GM12801 (cell line): ENCODE data around the gene CCDC8.

Source experiments
- CTCF ChIP-seq: IDR thresholded peaks from one replicate; pipeline ENCODE4 v1.5.1; 2011; ENCODE audit warnings: control low read depth; ENCODE audit not compliant: insufficient read length; ENCODE audit errors: extremely low read depth

The CCDC8 gene

DNA sequence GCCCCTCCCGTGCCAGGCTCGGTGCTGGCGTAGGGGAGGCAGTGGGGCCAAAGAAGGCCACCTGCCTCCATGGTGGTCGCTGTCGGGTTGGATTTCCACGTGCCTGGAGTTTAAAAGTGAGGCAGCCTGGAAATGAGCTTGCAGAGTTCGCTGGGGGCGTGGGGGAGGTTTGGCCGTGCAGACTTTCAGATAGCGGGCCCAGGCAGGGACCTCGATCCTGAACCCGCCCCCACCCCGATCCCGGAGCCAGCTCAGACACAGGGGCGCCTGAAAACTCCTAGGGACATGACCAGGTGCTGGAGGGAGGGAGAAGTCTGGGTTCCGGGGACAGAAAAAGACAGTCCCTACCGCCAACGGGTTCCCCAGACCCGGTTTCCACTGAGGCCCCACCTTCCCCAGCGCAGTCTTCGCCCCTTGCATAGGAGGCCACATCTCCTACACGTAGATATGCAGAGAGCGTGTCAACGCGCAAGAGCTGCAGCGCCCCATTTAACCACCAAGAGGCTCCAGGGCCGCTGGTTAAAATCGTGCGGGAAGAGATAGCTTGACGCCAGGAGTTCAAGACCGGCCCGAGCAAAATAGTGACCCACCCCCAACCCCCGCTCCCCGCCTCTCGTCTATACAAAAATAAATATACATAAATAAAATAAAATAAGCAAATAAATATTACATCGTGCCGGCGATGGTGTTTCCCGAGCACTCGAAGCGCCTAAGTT is 8.5 kb downstream of the CCDC8 start:
- TF ChIP-seq CTCF = no peak

DNA sequence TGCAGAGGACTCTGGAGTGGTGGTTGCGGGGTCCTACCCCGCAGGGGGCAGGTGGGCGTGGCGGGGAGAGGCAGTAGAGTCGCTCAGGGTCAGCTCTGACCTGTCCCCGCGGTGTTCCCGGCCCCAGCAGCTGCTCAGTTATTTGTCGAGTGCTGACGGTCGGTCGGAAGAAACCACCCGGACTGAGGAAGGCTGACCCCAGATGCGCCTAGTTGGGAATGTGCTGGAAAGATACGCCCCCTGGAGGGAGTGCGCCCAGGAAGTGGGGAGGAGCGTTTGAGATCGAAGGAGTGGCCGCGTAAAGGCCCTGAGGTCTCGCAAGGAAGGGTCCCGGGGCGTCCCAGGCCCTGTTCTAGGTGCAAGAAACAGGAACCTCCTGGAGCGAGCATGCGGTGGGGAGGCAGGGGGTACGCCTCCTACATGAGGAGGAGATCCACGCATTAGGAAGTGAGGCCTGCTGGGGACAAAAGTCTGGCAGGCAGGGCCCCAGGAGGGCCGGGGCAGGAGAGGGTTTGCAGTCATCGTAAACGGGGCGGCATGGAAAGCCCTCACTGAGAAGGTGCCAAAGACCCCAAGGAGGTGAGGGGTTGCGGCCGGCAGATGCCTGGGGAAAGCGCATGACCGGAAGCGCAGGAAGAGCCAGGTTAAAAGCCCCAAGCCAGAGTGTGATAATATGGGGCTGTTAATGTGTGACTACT is 9.2 kb downstream of the CCDC8 start:
- no peak for TF ChIP-seq CTCF

DNA sequence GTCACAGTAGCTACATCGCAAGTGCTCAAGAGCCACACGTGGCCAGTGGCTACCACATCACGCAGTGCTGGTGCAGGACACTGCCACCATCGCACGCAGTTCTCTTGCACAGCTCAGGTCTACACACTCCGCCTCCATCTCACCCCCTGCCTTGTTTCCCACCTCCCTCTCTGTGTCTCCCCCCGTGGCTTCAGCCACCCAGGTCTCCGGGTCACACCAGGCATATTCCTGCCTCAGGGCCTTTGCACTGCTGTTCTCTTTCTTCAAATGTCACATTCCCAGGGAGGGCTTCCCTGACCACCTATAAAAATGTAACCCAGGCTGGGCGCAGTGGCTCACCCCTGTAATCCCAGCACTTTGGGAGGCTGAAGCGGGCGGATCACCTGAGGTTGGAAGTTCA is 10.6 kb downstream of the CCDC8 start:
- TF ChIP-seq CTCF = no peak

- no peak for TF ChIP-seq CTCF
Measured at GRCh38 chr19:46394402-46394797, 19.0 kb downstream of the CCDC8 start.

- TF ChIP-seq CTCF = no peak
Measured at GRCh38 chr19:46393456-46394401, 19.6 kb downstream of the CCDC8 start.

GRCh38 chr19:46392837-46393236 is 20.5 kb downstream of the CCDC8 start:
- no peak for TF ChIP-seq CTCF

GRCh38 chr19:46392252-46392801 is 21.0 kb downstream of the CCDC8 start:
- no peak for TF ChIP-seq CTCF
